OCI-LY3 (cell line): ENCODE measurements around the gene LRBA.

Experiments
- H2AFZ ChIP-seq: fragments of 200-600, 300-600 bp; shearing (Covaris generic); 2 replicates; pipeline ENCODE4 v1.6.0; 2014; ENCODE audit warnings: antibody characterized with exemption, low read depth, low read length
- H3K27ac ChIP-seq: fragments of 200-600, 300-600 bp; sonication (generic); 2 replicates; pipeline ENCODE4 v1.5.1; 2014; ENCODE audit warnings: mild to moderate bottlenecking, low read length, moderate library complexity, mixed read lengths
- H3K27me3 ChIP-seq: fragments of 200-600, 300-600 bp; sonication (generic); 2 replicates; pipeline ENCODE4 v1.6.1; 2014; ENCODE audit warnings: low read depth, low read length, mixed read lengths
- H3K36me3 ChIP-seq: fragments of 200-600, 300-600 bp; sonication (generic); replicated peaks from 2 replicates; pipeline ENCODE3; 2014; ENCODE audit warnings: low read depth, low read length, mixed read lengths
- H3K4me1 ChIP-seq: fragments of 300-600, 200-600 bp; sonication (generic); 2 replicates; pipeline ENCODE4 v1.6.1; 2014; ENCODE audit warnings: low read length, mixed read lengths
- H3K4me2 ChIP-seq: fragments of 200-600, 300-600 bp; sonication (generic); 2 replicates; pipeline ENCODE4 v1.6.1; 2014; ENCODE audit warnings: low read length, mixed read lengths
- H3K4me3 ChIP-seq: fragments of 300-600, 200-600 bp; sonication (generic); 2 replicates; pipeline ENCODE4 v1.5.1; 2014; ENCODE audit warnings: antibody characterized with exemption, mild to moderate bottlenecking, low read length, moderate library complexity
- H3K79me2 ChIP-seq: fragments of 300-600, 200-600 bp; shearing (Covaris generic); 2 replicates; pipeline ENCODE4 v1.6.1; 2014; ENCODE audit warnings: mild to moderate bottlenecking, low read length, mixed read lengths
- H3K9ac ChIP-seq: fragments of 300-600, 200-600 bp; shearing (Covaris generic); 2 replicates; pipeline ENCODE4 v1.6.0; 2014; ENCODE audit warnings: mild to moderate bottlenecking, low read length, moderate library complexity
- H3K9me3 ChIP-seq: fragments of 200-600, 300-600 bp; shearing (Covaris generic); 2 replicates; pipeline ENCODE4 v1.6.1; 2014; ENCODE audit warnings: low read length, mixed read lengths; ENCODE audit not compliant: insufficient read depth
- H4K20me1 ChIP-seq: fragments of 200-600, 300-600 bp; sonication (generic); 2 replicates; pipeline ENCODE4 v1.6.1; 2016; ENCODE audit warnings: low read length, mixed read lengths; ENCODE audit not compliant: insufficient read depth
- EZH2phosphoT487 ChIP-seq: fragments of 200-600 bp; shearing (Covaris generic); IDR thresholded peaks from 2 replicates; pipeline ENCODE4 v1.6.1; 2018; ENCODE audit warnings: antibody characterized with exemption, mixed run types, low read depth
- TF ChIP-seq, protein P1 (sequence below): fragments of 200-600, 300-600 bp; sonication (generic); IDR thresholded peaks from 2 replicates; pipeline ENCODE4 v1.5.1; 2014; ENCODE audit warnings: antibody characterized with exemption, low read length, low read depth

Gene LRBA

DNA sequence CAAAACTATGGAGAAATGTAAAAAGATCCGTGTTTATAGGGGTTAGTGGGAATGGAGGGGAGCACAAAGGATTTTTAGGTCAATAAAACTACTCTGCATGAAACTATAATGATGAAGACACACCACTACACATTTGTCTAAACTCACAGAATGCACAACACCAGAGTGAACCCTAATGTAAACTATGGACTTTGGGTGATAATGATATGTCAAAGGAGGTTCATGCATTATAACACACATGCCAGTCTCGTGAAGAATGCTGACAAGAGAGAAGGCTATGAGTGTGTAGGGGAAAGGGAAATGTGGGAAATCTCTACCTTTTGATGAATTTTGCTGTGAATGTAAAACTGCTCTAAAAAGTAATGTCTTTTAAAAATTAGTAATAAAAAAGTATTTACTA, 249.9 kb downstream of the LRBA start:
- H2AFZ ChIP-seq: no peak overlapping the region
- H3K9ac ChIP-seq: no peak overlapping the region
- H3K36me3 ChIP-seq: no peaks in the 10 kb centered on the region
- TF ChIP-seq EZH2phosphoT487: no peak
- TF ChIP-seq, protein P1, sequence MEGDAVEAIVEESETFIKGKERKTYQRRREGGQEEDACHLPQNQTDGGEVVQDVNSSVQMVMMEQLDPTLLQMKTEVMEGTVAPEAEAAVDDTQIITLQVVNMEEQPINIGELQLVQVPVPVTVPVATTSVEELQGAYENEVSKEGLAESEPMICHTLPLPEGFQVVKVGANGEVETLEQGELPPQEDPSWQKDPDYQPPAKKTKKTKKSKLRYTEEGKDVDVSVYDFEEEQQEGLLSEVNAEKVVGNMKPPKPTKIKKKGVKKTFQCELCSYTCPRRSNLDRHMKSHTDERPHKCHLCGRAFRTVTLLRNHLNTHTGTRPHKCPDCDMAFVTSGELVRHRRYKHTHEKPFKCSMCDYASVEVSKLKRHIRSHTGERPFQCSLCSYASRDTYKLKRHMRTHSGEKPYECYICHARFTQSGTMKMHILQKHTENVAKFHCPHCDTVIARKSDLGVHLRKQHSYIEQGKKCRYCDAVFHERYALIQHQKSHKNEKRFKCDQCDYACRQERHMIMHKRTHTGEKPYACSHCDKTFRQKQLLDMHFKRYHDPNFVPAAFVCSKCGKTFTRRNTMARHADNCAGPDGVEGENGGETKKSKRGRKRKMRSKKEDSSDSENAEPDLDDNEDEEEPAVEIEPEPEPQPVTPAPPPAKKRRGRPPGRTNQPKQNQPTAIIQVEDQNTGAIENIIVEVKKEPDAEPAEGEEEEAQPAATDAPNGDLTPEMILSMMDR: no peak
- H3K4me2 ChIP-seq: no peak overlapping the region
- no peak overlapping the region for H3K4me3 ChIP-seq
- H3K4me1 ChIP-seq: no peaks in the 10 kb centered on the region
- no peaks in the 10 kb centered on the region for H3K9me3 ChIP-seq
- H4K20me1 ChIP-seq: no peaks in the 10 kb centered on the region
- no peaks in the 10 kb centered on the region for H3K79me2 ChIP-seq
- H3K27me3 ChIP-seq: no peaks in the 10 kb centered on the region
- H3K27ac ChIP-seq: no peak overlapping the region

DNA sequence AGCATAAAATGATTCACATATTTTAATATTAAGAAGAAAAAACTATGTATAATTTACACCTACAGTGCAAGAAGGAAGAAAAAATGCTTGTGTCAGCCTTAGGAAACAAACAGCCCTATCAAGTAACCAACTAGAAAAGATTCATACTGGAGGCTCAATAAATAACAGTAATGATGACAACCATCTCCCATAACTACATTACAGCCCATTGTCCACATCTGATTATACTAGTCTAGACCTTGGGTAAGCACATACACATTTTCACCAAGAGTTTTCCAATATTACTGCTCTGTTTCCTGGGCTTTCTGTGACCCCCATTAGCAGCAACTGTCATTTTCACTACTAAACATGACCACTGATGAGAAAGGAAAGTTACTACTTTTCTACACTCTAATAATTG, 263.4 kb downstream of the LRBA start:
- H3K79me2 ChIP-seq: no peaks in the 10 kb centered on the region
- H3K27ac ChIP-seq: no peak overlapping the region
- H3K36me3 ChIP-seq: no peaks in the 10 kb centered on the region
- no peaks in the 10 kb centered on the region for H4K20me1 ChIP-seq
- no peak overlapping the region for H3K9ac ChIP-seq
- no peak overlapping the region for H3K4me3 ChIP-seq
- H2AFZ ChIP-seq: no peak overlapping the region
- H3K4me2 ChIP-seq: no peak overlapping the region
- H3K9me3 ChIP-seq: no peaks in the 10 kb centered on the region
- no peak for TF ChIP-seq EZH2phosphoT487
- TF ChIP-seq, protein P1: no peak
- H3K4me1 ChIP-seq: no peaks in the 10 kb centered on the region
- H3K27me3 ChIP-seq: no peaks in the 10 kb centered on the region

- Histone ChIP-seq H3K4me3 (no peak overlapping the region), H3K4me1 (no peaks in the 10 kb centered on the region), H3K9ac (no peak overlapping the region), H4K20me1 (no peaks in the 10 kb centered on the region), H3K27ac (no peak overlapping the region), H3K79me2 (no peaks in the 10 kb centered on the region), H2AFZ (no peak overlapping the region), H3K4me2 (no peak overlapping the region), H3K27me3 (no peaks in the 10 kb centered on the region), H3K36me3 (no peaks in the 10 kb centered on the region), H3K9me3 (no peaks in the 10 kb centered on the region)
- no peak for TF ChIP-seq EZH2phosphoT487
- TF ChIP-seq, protein P1: no peak
Measured at GRCh38 chr4:150750824-150751223, 264.3 kb downstream of the LRBA start.

DNA sequence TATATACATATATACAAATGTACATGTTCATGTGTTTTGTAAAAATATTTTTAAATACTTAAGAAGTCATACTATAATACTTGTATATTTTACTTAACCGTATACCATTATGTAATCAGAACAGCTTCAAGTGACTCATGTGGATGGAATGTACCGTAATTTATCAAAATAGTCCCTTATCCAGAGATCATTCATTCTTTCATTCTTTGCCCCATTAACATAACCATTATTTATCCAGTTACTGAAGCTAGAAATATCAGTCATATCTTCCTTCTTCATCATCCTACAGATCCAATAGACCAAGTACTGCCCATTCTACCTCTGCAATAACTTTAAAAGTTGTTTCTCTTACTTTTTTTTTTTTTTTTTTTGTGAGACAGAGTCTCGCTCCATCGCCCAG, 268.9 kb downstream of the LRBA start:
- no peaks in the 10 kb centered on the region for H3K79me2 ChIP-seq
- H3K9me3 ChIP-seq: no peaks in the 10 kb centered on the region
- no peak overlapping the region for H3K4me3 ChIP-seq
- no peak overlapping the region for H2AFZ ChIP-seq
- no peaks in the 10 kb centered on the region for H3K27me3 ChIP-seq
- H3K36me3 ChIP-seq: no peaks in the 10 kb centered on the region
- no peak for TF ChIP-seq EZH2phosphoT487
- TF ChIP-seq, protein P1: no peak
- no peaks in the 10 kb centered on the region for H4K20me1 ChIP-seq
- no peak overlapping the region for H3K4me2 ChIP-seq
- no peak overlapping the region for H3K9ac ChIP-seq
- H3K27ac ChIP-seq: no peak overlapping the region
- H3K4me1 ChIP-seq: no peaks in the 10 kb centered on the region
